ENCODE results near the gene FBXW2. TPM values are rescaled to one million over a fixed set of nuclear protein-coding genes. Genes with fewer than 3 reads are reported as not detected.

Gene FBXW2
- total RNA-seq, 2 donors from 2014 or later, result 22.2 to 31.5 TPM

DNA sequence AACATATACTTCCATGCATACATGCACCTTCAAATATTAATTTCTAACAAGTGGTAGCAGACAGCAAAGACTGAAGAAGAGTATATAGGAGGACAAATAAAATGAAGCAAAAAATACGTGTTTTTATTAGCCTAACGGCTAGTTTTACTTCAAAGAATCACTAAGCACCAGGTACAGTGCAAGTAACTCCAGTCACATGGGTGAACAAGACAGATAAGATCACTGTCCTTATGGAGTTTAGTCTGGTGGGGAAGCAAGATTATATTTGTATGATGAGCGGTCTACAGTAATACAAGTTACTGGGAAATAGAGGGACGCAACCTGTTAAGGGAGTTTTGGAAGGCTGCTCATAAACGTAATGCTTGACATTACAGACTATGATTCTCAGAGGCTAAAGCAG is 16.0 kb downstream of the FBXW2 start:
- Histone ChIP-seq H3K4me1 (no peaks in the 10 kb centered on the region), H3K27ac (no peak overlapping the region), H3K27me3 (no peaks in the 10 kb centered on the region), H3K9me3 (no peaks in the 10 kb centered on the region), H3K4me3 (no peak overlapping the region), H3K36me3 (peaks cover 34% of the 10 kb centered on the region)
- TF ChIP-seq CTCF (IDR thresholded peaks at IDR 0.05), result no peak
- no peak for DNase-seq (ENCODE audit: low spot score)

DNA sequence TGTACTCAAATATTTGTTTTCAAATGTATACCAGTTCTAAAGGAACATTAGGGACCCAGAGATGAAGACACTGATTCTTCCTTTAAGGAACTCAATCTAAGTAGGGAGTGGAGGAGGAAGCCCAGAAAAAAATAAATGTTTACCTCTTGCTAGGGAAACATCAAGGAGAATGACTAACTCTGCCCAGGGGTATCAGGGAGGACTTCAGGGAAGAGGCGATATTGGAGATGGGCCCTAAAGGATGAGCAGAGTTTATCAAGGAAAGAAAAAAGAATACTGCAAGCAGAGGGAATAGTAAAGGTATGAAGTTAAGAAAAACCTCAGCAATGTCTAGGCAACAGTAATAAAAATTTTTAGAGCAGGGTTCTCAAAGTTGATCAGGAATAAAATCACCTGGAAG is 16.4 kb downstream of the FBXW2 start:
- DNase-seq (ENCODE audit: low spot score), result no peak
- H3K4me1 ChIP-seq, result no peaks in the 10 kb centered on the region
- H3K36me3 ChIP-seq, result peaks cover 34% of the 10 kb centered on the region
- no peak overlapping the region for H3K4me3 ChIP-seq
- no peak overlapping the region for H3K27ac ChIP-seq
- H3K27me3 ChIP-seq, result no peaks in the 10 kb centered on the region
- H3K9me3 ChIP-seq, result no peaks in the 10 kb centered on the region
- no peak for TF ChIP-seq CTCF (IDR thresholded peaks at IDR 0.05)

GRCh38 chr9:120775859-120776258 is 17.4 kb downstream of the FBXW2 start:
- H3K9me3 ChIP-seq, result no peaks in the 10 kb centered on the region
- H3K4me1 ChIP-seq, result no peaks in the 10 kb centered on the region
- no peaks in the 10 kb centered on the region for H3K27me3 ChIP-seq
- H3K27ac ChIP-seq, result no peak overlapping the region
- DNase-seq (ENCODE audit: low spot score), result no peak
- TF ChIP-seq CTCF (IDR thresholded peaks at IDR 0.05), result no peak
- peaks cover 40% of the 10 kb centered on the region for H3K36me3 ChIP-seq
- no peak overlapping the region for H3K4me3 ChIP-seq

GRCh38 chr9:120774719-120775118 is 18.5 kb downstream of the FBXW2 start:
- no peak overlapping the region for H3K27ac ChIP-seq
- TF ChIP-seq CTCF (IDR thresholded peaks at IDR 0.05), result no peak
- no peak overlapping the region for H3K4me3 ChIP-seq
- no peak for DNase-seq (ENCODE audit: low spot score)
- peaks cover 51% of the 10 kb centered on the region for H3K36me3 ChIP-seq
- no peaks in the 10 kb centered on the region for H3K4me1 ChIP-seq
- H3K9me3 ChIP-seq, result no peaks in the 10 kb centered on the region
- no peaks in the 10 kb centered on the region for H3K27me3 ChIP-seq

GRCh38 chr9:120773256-120773655 is 20.0 kb downstream of the FBXW2 start:
- no peaks in the 10 kb centered on the region for H3K4me1 ChIP-seq
- H3K36me3 ChIP-seq, result peaks cover 63% of the 10 kb centered on the region
- H3K9me3 ChIP-seq, result no peaks in the 10 kb centered on the region
- no peak overlapping the region for H3K27ac ChIP-seq
- DNase-seq (ENCODE audit: low spot score), result no peak
- no peak for TF ChIP-seq CTCF (IDR thresholded peaks at IDR 0.05)
- no peak overlapping the region for H3K4me3 ChIP-seq
- no peaks in the 10 kb centered on the region for H3K27me3 ChIP-seq

- Histone ChIP-seq H3K27me3 (no peaks in the 10 kb centered on the region), H3K36me3 (peaks cover 49% of the 10 kb centered on the region), H3K27ac (no peak overlapping the region), H3K4me1 (no peaks in the 10 kb centered on the region), H3K9me3 (no peaks in the 10 kb centered on the region), H3K4me3 (no peak overlapping the region)
- no peak for DNase-seq (ENCODE audit: low spot score)
- no peak for TF ChIP-seq CTCF (IDR thresholded peaks at IDR 0.05)
These were observed 22.3 kb downstream of the FBXW2 start for GRCh38 chr9:120770931-120771330.

Measured in right atrium auricular region (tissue), 2 donors.